SK-N-SH (cell line): ENCODE data around the gene KCNG3. TPM values are rescaled to one million over a fixed set of nuclear protein-coding genes. Genes with fewer than 3 reads are reported as not detected.

Experiments used
- CTCF ChIA-PET: fragments of 300-600, 350-600 bp; formaldehyde crosslinking; extraction: SDS; loops from one replicate; lab custom pipeline; 2021; lab: Yijun Ruan, JAX
- POLR2A ChIA-PET: fragments of 350-600 bp; sonication (Branson Sonifier 250); formaldehyde crosslinking; extraction: SDS; loops from one replicate; lab custom pipeline; 2020; ENCODE audit warnings: antibody characterized with exemption, inconsistent platforms; lab: Yijun Ruan, JAX
- DNase-seq: peaks from one replicate; pipeline ENCODE4 v3.0.0; 2012
- H2AFZ ChIP-seq: fragments of 200-600 bp; sonication (generic); 2 replicates; pipeline ENCODE4 v1.8.1; 2016; ENCODE audit warnings: antibody characterized with exemption, mild to moderate bottlenecking, low read depth
- H3F3A ChIP-seq: fragments of 200-600 bp; sonication (generic); replicated peaks from 2 replicates; pipeline ENCODE3; 2016; ENCODE audit warnings: antibody characterized with exemption, mild to moderate bottlenecking; ENCODE audit not compliant: insufficient read depth
- H3K27ac ChIP-seq, 2 experiments: fragments of 200-500 bp in 1 of 2; fragments of 200-600 bp in 1 of 2; sonication (Bioruptor generic) in 1 of 2; sonication (generic), shearing (Covaris generic) in 1 of 2; 2 replicates each; pipeline versions ENCODE4 v1.5.1 to v1.6.1; 2014 to 2016; ENCODE audit warnings: low read depth in 2 of 2, inconsistent platforms in 1 of 2, low read length in 1 of 2, mild to moderate bottlenecking in 1 of 2, mixed read lengths in 1 of 2
- H3K27me3 ChIP-seq: fragments of 200-600 bp; sonication (generic), shearing (Covaris generic); 2 replicates; pipeline ENCODE4 v1.6.1; 2016; ENCODE audit warnings: mixed run types; ENCODE audit not compliant: insufficient read depth
- H3K36me3 ChIP-seq, 2 experiments: fragments of 200-500 bp in 1 of 2; fragments of 200-600 bp in 1 of 2; sonication (Bioruptor generic) in 1 of 2; sonication (generic) in 1 of 2; replicated peaks in 1 of 2; 2 replicates each; pipeline versions ENCODE3 to v1.5.1; 2014 to 2016; ENCODE audit warnings: low read length in 1 of 2, mild to moderate bottlenecking in 1 of 2; ENCODE audit not compliant: insufficient read depth in 2 of 2, control insufficient read depth in 1 of 2
- H3K4me1 ChIP-seq, 2 experiments: fragments of 200-500 bp in 1 of 2; fragments of 200-600 bp in 1 of 2; sonication (Bioruptor generic) in 1 of 2; sonication (generic), shearing (Covaris generic) in 1 of 2; 2 replicates each; pipeline versions ENCODE4 v1.5.1 to v1.6.1; 2014 to 2016; ENCODE audit warnings: low read depth in 1 of 2, low read length in 1 of 2, mixed run types in 1 of 2; ENCODE audit not compliant: insufficient read depth in 2 of 2, control insufficient read depth in 1 of 2
- H3K4me2 ChIP-seq: fragments of 200-600 bp; sonication (generic), shearing (Covaris generic); 2 replicates; pipeline ENCODE4 v1.6.1; 2017; ENCODE audit warnings: mixed run types
- H3K4me3 ChIP-seq, 2 experiments: fragments of 200-500 bp in 1 of 2; fragments of 200-600 bp in 1 of 2; sonication (Bioruptor generic) in 1 of 2; sonication (generic), shearing (Covaris generic) in 1 of 2; 2 replicates each; pipeline versions ENCODE4 v1.5.1 to v1.8.1; 2014 to 2016; ENCODE audit warnings: low read depth in 2 of 2, inconsistent platforms in 1 of 2, low read length in 1 of 2, mild to moderate bottlenecking in 1 of 2, mixed read lengths in 1 of 2, moderate library complexity in 1 of 2
- H3K79me2 ChIP-seq: fragments of 200-600 bp; sonication (generic); 2 replicates; pipeline ENCODE4 v1.8.1; 2017; ENCODE audit warnings: mild to moderate bottlenecking; ENCODE audit not compliant: insufficient read depth
- H3K9ac ChIP-seq: fragments of 200-600 bp; sonication (generic); 2 replicates; pipeline ENCODE4 v1.6.1; 2017; ENCODE audit warnings: mixed run types
- H3K9me2 ChIP-seq: fragments of 200-600 bp; sonication (generic); 2 replicates; pipeline ENCODE4 v1.6.1; 2017; ENCODE audit warnings: mixed run types
- H3K9me3 ChIP-seq: fragments of 200-600 bp; sonication (generic); 2 replicates; pipeline ENCODE4 v1.6.1; 2017; ENCODE audit warnings: mixed run types, mild to moderate bottlenecking, moderate library complexity
- H4K20me1 ChIP-seq: fragments of 200-600 bp; sonication (generic); 2 replicates; pipeline ENCODE4 v1.6.1; 2017; ENCODE audit warnings: mild to moderate bottlenecking, mixed run types; ENCODE audit not compliant: insufficient read depth
- CHD2 ChIP-seq: fragments of 150-350 bp; IDR thresholded peaks from 2 replicates; pipeline ENCODE4 v1.6.1; 2018; ENCODE audit warnings: low read length; ENCODE audit not compliant: partially characterized antibody
- ELF1 ChIP-seq: IDR thresholded peaks from 2 replicates; pipeline ENCODE4 v1.4.0; 2012
- EZH2phosphoT487 ChIP-seq: fragments of 200-600 bp; sonication (generic); IDR thresholded peaks from 2 replicates; pipeline ENCODE4 v1.6.1; 2017; ENCODE audit warnings: low read depth, mixed run types, mild to moderate bottlenecking, antibody characterized with exemption, moderate library complexity, borderline replicate concordance
- FOSL2 ChIP-seq: IDR thresholded peaks from 2 replicates; pipeline ENCODE4 v1.4.0; 2012; ENCODE audit warnings: low read depth, mild to moderate bottlenecking, moderate library complexity, borderline replicate concordance
- FOXJ3 ChIP-seq: sonication (generic); formaldehyde crosslinking; IDR thresholded peaks from 2 replicates; pipeline ENCODE4 v1.5.1; 2020; ENCODE audit warnings: mild to moderate bottlenecking, missing genetic modification reagents
- FOXM1 ChIP-seq: IDR thresholded peaks from 2 replicates; pipeline ENCODE4 v1.4.0; 2012; ENCODE audit warnings: low read depth, mild to moderate bottlenecking
- GABPA ChIP-seq: IDR thresholded peaks from 2 replicates; pipeline ENCODE4 v1.4.0; 2012; ENCODE audit warnings: low read depth, mild to moderate bottlenecking
- GATA2 ChIP-seq: sonication (generic); formaldehyde crosslinking; IDR thresholded peaks from 2 replicates; pipeline ENCODE4 v1.5.0; 2020; ENCODE audit warnings: mild to moderate bottlenecking, missing genetic modification reagents
- JUND ChIP-seq: IDR thresholded peaks from 2 replicates; pipeline ENCODE4 v1.4.0; 2012
- MXI1 ChIP-seq: IDR thresholded peaks from 2 replicates; pipeline ENCODE4 v1.6.1; 2012; ENCODE audit warnings: mild to moderate bottlenecking, low read depth, low read length, improper control_type of control experiment
- NRF1 ChIP-seq: IDR thresholded peaks from 2 replicates; pipeline ENCODE4 v1.6.1; 2012; ENCODE audit warnings: low read depth, mild to moderate bottlenecking, low read length
- POLR2AphosphoS5 ChIP-seq: IDR thresholded peaks from 2 replicates; pipeline ENCODE4 v1.6.1; 2012; ENCODE audit warnings: low read depth, low read length
- RCOR1 ChIP-seq: fragments of 150-350 bp; IDR thresholded peaks from 2 replicates; pipeline ENCODE4 v1.6.1; 2017; ENCODE audit warnings: antibody characterized with exemption, low read length
- REST ChIP-seq: IDR thresholded peaks from 2 replicates; pipeline ENCODE4 v1.6.1; 2012; ENCODE audit warnings: mild to moderate bottlenecking, low read depth, low read length, moderate library complexity
- TEAD4 ChIP-seq: IDR thresholded peaks from 2 replicates; pipeline ENCODE4 v1.4.0; 2012; ENCODE audit warnings: mild to moderate bottlenecking, borderline replicate concordance; ENCODE audit not compliant: insufficient read depth
- YY1 ChIP-seq: IDR thresholded peaks from 2 replicates; pipeline ENCODE4 v1.4.0; 2012; ENCODE audit warnings: low read depth, mild to moderate bottlenecking
- WGBS: methylation state at CpG from one replicate; pipeline ENCODE4 v1.1.6; 2017; ENCODE audit warnings: low lambda C conversion rate; 5-methylcytosine and 5-hydroxymethylcytosine counted together
- polyA plus RNA-seq, 3 experiments: library from polyadenylated mRNA; depleted of rRNA; stranded (reverse); fragments of >200 nt; gene quantifications; 2 replicates each; pipeline ENCODE4 v1.2.3, GENCODE V29; 2012
- TF ChIP-seq, protein P1 (sequence below): fragments of 150-350 bp; IDR thresholded peaks from 2 replicates; pipeline ENCODE4 v1.6.1; 2016; ENCODE audit warnings: mild to moderate bottlenecking, low read depth, low read length
- TF ChIP-seq, protein P2 (sequence below): IDR thresholded peaks from 2 replicates; pipeline ENCODE4 v1.4.0; 2012; ENCODE audit warnings: low read depth, borderline replicate concordance
- TF ChIP-seq, protein P3 (sequence below): IDR thresholded peaks from 2 replicates; pipeline ENCODE4 v1.4.0; 2012; ENCODE audit warnings: low read depth
- TF ChIP-seq, protein P4 (sequence below): IDR thresholded peaks from 2 replicates; pipeline ENCODE4 v1.4.0; 2012; ENCODE audit warnings: low read depth, borderline replicate concordance

KCNG3 gene
- polyA plus RNA-seq, 1 of the 3 experiments (the other 2 are of a cell fraction), result 0.03 TPM

DNA sequence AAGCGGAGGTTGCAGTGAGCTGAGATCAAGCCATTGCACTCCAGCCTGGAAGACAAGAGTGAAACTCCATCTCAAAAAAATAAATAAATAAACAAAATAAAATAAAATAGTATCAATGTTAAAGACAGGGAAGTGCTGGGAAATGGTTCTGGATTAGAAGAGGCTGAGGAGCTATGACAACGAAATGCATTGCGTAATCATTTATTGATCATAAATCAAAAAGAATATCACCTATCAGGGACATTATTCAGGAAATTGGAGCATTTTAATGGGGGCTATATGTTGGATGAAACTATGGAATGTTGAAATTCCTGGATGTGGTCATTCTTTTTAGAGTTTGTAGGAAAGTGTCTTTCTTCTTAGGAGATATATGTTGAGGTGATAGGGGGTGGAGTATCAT is 43.7 kb upstream of the KCNG3 start:
- Histone ChIP-seq H3K27ac (no peak overlapping the region), H3K9ac (no peak overlapping the region), H3K9me2 (no peaks in the 10 kb centered on the region), H3K4me1 (no peaks in the 10 kb centered on the region), H3F3A (no peaks in the 10 kb centered on the region), H3K27me3 (no peaks in the 10 kb centered on the region), H2AFZ (no peak overlapping the region), H3K4me3 (no peak overlapping the region), H4K20me1 (no peaks in the 10 kb centered on the region), H3K79me2 (no peaks in the 10 kb centered on the region), H3K9me3 (no peaks in the 10 kb centered on the region), H3K4me2 (no peak overlapping the region), H3K36me3 (no peaks in the 10 kb centered on the region)
- CTCF ChIA-PET, result interaction anchor here (0.6 to 1.1 kb wide), 3 partner anchors 9 to 234 kb away, joined by 3 read pairs; no protein-coding TSS in a partner anchor
- no peak for TF ChIP-seq YY1
- TF ChIP-seq CHD2, result no peak
- TF ChIP-seq FOSL2, result no peak
- no peak for TF ChIP-seq RCOR1
- no peak for TF ChIP-seq EZH2phosphoT487
- no peak for TF ChIP-seq MXI1
- no peak for TF ChIP-seq JUND
- no peak for TF ChIP-seq FOXM1
- TF ChIP-seq, protein P1, sequence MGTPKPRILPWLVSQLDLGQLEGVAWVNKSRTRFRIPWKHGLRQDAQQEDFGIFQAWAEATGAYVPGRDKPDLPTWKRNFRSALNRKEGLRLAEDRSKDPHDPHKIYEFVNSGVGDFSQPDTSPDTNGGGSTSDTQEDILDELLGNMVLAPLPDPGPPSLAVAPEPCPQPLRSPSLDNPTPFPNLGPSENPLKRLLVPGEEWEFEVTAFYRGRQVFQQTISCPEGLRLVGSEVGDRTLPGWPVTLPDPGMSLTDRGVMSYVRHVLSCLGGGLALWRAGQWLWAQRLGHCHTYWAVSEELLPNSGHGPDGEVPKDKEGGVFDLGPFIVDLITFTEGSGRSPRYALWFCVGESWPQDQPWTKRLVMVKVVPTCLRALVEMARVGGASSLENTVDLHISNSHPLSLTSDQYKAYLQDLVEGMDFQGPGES, result no peak
- TF ChIP-seq, protein P2, sequence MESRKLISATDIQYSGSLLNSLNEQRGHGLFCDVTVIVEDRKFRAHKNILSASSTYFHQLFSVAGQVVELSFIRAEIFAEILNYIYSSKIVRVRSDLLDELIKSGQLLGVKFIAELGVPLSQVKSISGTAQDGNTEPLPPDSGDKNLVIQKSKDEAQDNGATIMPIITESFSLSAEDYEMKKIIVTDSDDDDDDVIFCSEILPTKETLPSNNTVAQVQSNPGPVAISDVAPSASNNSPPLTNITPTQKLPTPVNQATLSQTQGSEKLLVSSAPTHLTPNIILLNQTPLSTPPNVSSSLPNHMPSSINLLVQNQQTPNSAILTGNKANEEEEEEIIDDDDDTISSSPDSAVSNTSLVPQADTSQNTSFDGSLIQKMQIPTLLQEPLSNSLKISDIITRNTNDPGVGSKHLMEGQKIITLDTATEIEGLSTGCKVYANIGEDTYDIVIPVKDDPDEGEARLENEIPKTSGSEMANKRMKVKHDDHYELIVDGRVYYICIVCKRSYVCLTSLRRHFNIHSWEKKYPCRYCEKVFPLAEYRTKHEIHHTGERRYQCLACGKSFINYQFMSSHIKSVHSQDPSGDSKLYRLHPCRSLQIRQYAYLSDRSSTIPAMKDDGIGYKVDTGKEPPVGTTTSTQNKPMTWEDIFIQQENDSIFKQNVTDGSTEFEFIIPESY, result no peak
- TF ChIP-seq GABPA, result no peak
- WGBS, result 97% methylated on average over 3 of the region's 3 CpGs
- no peak for DNase-seq
- POLR2A ChIA-PET, result no interaction called here

GRCh38 chr2:42532397-42532796 is 38.6 kb upstream of the KCNG3 start:
- Histone ChIP-seq H4K20me1 (no peaks in the 10 kb centered on the region), H2AFZ (no peak overlapping the region), H3F3A (no peaks in the 10 kb centered on the region), H3K79me2 (no peaks in the 10 kb centered on the region), H3K27ac (no peak overlapping the region), H3K27me3 (no peaks in the 10 kb centered on the region), H3K4me3 (no peak overlapping the region), H3K4me2 (no peak overlapping the region), H3K9me3 (no peaks in the 10 kb centered on the region), H3K4me1 (no peaks in the 10 kb centered on the region), H3K36me3 (no peaks in the 10 kb centered on the region), H3K9me2 (no peaks in the 10 kb centered on the region), H3K9ac (no peak overlapping the region)
- ChIA-PET CTCF (no interaction called here), POLR2A (no interaction called here)
- no peak for TF ChIP-seq RCOR1
- TF ChIP-seq JUND, result no peak
- no peak for TF ChIP-seq GATA2 (CRISPR knock-in tag)
- TF ChIP-seq REST, result no peak
- no peak for TF ChIP-seq FOXJ3 (CRISPR knock-in tag)
- TF ChIP-seq, protein P3, sequence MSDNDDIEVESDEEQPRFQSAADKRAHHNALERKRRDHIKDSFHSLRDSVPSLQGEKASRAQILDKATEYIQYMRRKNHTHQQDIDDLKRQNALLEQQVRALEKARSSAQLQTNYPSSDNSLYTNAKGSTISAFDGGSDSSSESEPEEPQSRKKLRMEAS, result no peak
- TF ChIP-seq FOSL2, result no peak
- no peak for TF ChIP-seq NRF1
- no peak for TF ChIP-seq MXI1
- TF ChIP-seq TEAD4, result no peak
- TF ChIP-seq, protein P4, sequence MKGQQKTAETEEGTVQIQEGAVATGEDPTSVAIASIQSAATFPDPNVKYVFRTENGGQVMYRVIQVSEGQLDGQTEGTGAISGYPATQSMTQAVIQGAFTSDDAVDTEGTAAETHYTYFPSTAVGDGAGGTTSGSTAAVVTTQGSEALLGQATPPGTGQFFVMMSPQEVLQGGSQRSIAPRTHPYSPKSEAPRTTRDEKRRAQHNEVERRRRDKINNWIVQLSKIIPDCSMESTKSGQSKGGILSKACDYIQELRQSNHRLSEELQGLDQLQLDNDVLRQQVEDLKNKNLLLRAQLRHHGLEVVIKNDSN, result no peak
- no peak for TF ChIP-seq POLR2AphosphoS5
- TF ChIP-seq ELF1, result no peak
- no peak for DNase-seq
- WGBS, result 90% methylated on average over 4 of the region's 4 CpGs
